ENCODE measurements around the gene FOCAD. TPM values are rescaled to one million over a fixed set of nuclear protein-coding genes. Genes with fewer than 3 reads are reported as not detected.

FOCAD gene
- total and polyA plus RNA-seq, 2 donors = 12.7 to 32.3 TPM

DNA sequence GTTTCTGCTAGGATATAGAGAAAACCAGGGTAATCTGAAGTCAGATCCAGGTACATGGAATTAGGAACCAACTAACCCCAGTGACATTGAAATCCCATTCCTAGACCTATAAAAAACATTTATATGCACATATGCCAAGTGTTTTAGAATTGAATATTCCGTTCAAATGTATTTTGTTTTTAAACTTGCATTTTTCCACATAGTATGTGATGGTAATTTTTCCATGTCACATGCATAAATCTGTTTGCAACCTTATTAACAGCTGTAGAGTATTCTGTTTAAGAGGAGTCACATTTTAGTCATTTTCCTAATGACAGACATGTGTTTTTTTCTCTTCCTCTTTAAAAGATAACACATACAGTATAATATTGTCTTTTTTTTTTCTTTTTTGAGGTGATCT lies 50.2 kb downstream of the FOCAD start:
- Histone ChIP-seq H3K9me3 (ENCODE audit: control insufficient read depth in 2 of 2, insufficient read depth in 1 of 2, low read length in 1 of 2) (no peaks in the 10 kb centered on the region), H3K4me3 (ENCODE audit: low read length in 2 of 2) (no peak overlapping the region), H3K27ac (ENCODE audit: low read depth in 1 of 2, low read length in 1 of 2) (no peak overlapping the region), H3K4me1 (ENCODE audit: control insufficient read depth in 2 of 2, insufficient read depth in 2 of 2, low read length in 2 of 2) (no peaks in the 10 kb centered on the region), H3K36me3 (ENCODE audit: control insufficient read depth in 2 of 2, insufficient read depth in 2 of 2, low read length in 1 of 2) (peaks cover 0 to under 1% of the 10 kb centered on the region in 2 donors), H3K27me3 (ENCODE audit: control insufficient read depth in 2 of 2, insufficient read depth in 1 of 2, low read length in 1 of 2) (no peaks in the 10 kb centered on the region)
- 99% methylated on average over 1 of the region's 1 CpG for WGBS
- no peak for DNase-seq (ENCODE audit: low read depth in 6 of 9, low spot score in 9 of 9)

- peaks cover 0 to 3% of the 10 kb centered on the region in 2 donors for H3K36me3 ChIP-seq (ENCODE audit: control insufficient read depth in 2 of 2, insufficient read depth in 2 of 2, low read length in 1 of 2)
- no peak overlapping the region for H3K4me3 ChIP-seq (ENCODE audit: low read length in 2 of 2)
- 80% methylated on average over 1 of the region's 1 CpG for WGBS
- H3K9me3 ChIP-seq (ENCODE audit: control insufficient read depth in 2 of 2, insufficient read depth in 1 of 2, low read length in 1 of 2) = no peaks in the 10 kb centered on the region
- DNase-seq (ENCODE audit: low read depth in 6 of 9, low spot score in 9 of 9) = no peak
- H3K4me1 ChIP-seq (ENCODE audit: control insufficient read depth in 2 of 2, insufficient read depth in 2 of 2, low read length in 2 of 2) = peaks cover 0 to 3% of the 10 kb centered on the region in 2 donors
- no peaks in the 10 kb centered on the region for H3K27me3 ChIP-seq (ENCODE audit: control insufficient read depth in 2 of 2, insufficient read depth in 1 of 2, low read length in 1 of 2)
- no peak overlapping the region for H3K27ac ChIP-seq (ENCODE audit: low read depth in 1 of 2, low read length in 1 of 2)
Observed at GRCh38 chr9:20740304-20740703, 56.2 kb downstream of the FOCAD start.

DNA sequence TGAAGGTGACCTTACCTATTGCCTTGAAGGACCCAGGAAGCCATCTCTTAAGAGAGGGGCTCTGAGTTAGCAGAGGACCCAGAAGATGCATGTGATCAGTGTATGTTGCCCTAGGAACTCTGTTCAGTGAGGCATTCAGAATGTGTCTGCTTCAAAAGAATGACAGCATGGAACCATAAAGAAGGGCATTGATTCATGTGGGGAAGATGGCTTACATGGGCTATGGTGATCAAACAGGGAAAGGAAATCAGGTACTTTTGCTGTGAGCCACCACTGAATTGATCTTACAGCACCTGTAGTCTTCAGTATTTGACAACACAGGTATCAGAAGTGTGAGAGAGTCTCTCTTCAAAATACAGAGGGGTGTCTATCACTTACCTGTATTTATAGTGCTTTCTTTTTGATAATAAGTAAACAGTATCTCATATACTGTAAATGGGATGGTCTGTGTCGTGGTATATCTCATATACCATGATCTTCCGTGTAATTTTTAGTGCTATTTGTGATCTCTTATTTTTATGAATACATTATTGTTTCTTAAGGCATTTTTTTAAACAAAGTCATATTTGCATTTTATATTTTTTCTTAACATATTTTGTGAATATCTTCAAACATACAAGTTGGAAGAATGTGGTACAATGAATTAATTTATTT lies 57.0 kb downstream of the FOCAD start:
- 97% methylated on average over 2 of the region's 2 CpGs for WGBS
- H3K9me3 ChIP-seq (ENCODE audit: control insufficient read depth in 2 of 2, insufficient read depth in 1 of 2, low read length in 1 of 2) = no peaks in the 10 kb centered on the region
- no peak overlapping the region for H3K27ac ChIP-seq (ENCODE audit: low read depth in 1 of 2, low read length in 1 of 2)
- H3K4me1 ChIP-seq (ENCODE audit: control insufficient read depth in 2 of 2, insufficient read depth in 2 of 2, low read length in 2 of 2) = peaks cover 0 to 3% of the 10 kb centered on the region in 2 donors
- peak in 4 of 9 donors; percentile 5 to 34 (median 15) for DNase-seq (ENCODE audit: low read depth in 6 of 9, low spot score in 9 of 9)
- H3K36me3 ChIP-seq (ENCODE audit: control insufficient read depth in 2 of 2, insufficient read depth in 2 of 2, low read length in 1 of 2) = peaks cover 0 to 3% of the 10 kb centered on the region in 2 donors
- H3K4me3 ChIP-seq (ENCODE audit: low read length in 2 of 2) = no peak overlapping the region
- no peaks in the 10 kb centered on the region for H3K27me3 ChIP-seq (ENCODE audit: control insufficient read depth in 2 of 2, insufficient read depth in 1 of 2, low read length in 1 of 2)

GRCh38 chr9:20742833-20743232 lies 58.8 kb downstream of the FOCAD start:
- no peaks in the 10 kb centered on the region for H3K27me3 ChIP-seq (ENCODE audit: control insufficient read depth in 2 of 2, insufficient read depth in 1 of 2, low read length in 1 of 2)
- H3K27ac ChIP-seq (ENCODE audit: low read depth in 1 of 2, low read length in 1 of 2) = no peak overlapping the region
- H3K4me1 ChIP-seq (ENCODE audit: control insufficient read depth in 2 of 2, insufficient read depth in 2 of 2, low read length in 2 of 2) = peaks cover 0 to 3% of the 10 kb centered on the region in 2 donors
- H3K36me3 ChIP-seq (ENCODE audit: control insufficient read depth in 2 of 2, insufficient read depth in 2 of 2, low read length in 1 of 2) = peaks cover 0 to 3% of the 10 kb centered on the region in 2 donors
- 99% methylated on average over 3 of the region's 3 CpGs for WGBS
- H3K4me3 ChIP-seq (ENCODE audit: low read length in 2 of 2) = no peak overlapping the region
- H3K9me3 ChIP-seq (ENCODE audit: control insufficient read depth in 2 of 2, insufficient read depth in 1 of 2, low read length in 1 of 2) = no peaks in the 10 kb centered on the region
- no peak for DNase-seq (ENCODE audit: low read depth in 6 of 9, low spot score in 9 of 9)

DNA sequence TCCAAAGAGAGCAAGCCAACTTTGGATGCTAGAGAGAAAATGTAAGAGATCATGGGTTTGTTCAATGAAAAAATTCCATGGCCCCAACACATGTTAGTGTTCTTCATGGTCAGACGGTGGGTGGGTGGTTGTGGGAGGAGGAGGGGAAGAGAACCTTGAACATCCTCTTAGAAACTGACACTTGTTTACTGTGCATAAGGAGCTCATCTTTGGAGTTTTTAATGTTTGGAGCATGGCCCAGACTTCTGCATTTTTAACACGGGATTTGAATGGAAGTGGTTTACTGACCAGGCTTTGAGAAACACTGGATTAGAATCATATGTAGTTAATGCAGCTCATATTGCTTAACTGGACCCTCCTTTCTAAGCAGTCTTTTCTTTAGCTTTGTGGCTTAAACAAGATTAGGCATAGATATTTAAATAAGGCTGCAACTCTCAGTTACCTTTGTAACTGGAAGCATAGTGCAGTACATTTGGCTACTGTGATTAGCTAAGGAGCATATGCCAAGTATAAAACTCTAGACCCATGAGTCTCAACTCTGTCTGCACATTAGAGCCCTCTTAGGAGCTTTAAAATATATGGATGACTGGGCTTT lies 60.1 kb downstream of the FOCAD start:
- Histone ChIP-seq H3K36me3 (ENCODE audit: control insufficient read depth in 2 of 2, insufficient read depth in 2 of 2, low read length in 1 of 2) (peaks cover 0 to 3% of the 10 kb centered on the region in 2 donors), H3K4me1 (ENCODE audit: control insufficient read depth in 2 of 2, insufficient read depth in 2 of 2, low read length in 2 of 2) (peaks cover 0 to 3% of the 10 kb centered on the region in 2 donors), H3K4me3 (ENCODE audit: low read length in 2 of 2) (no peak overlapping the region), H3K27ac (ENCODE audit: low read depth in 1 of 2, low read length in 1 of 2) (no peak overlapping the region), H3K27me3 (ENCODE audit: control insufficient read depth in 2 of 2, insufficient read depth in 1 of 2, low read length in 1 of 2) (no peaks in the 10 kb centered on the region), H3K9me3 (ENCODE audit: control insufficient read depth in 2 of 2, insufficient read depth in 1 of 2, low read length in 1 of 2) (no peaks in the 10 kb centered on the region)
- DNase-seq (ENCODE audit: low read depth in 6 of 9, low spot score in 9 of 9) = no peak
- 85% methylated on average over 2 of the region's 2 CpGs for WGBS

DNA sequence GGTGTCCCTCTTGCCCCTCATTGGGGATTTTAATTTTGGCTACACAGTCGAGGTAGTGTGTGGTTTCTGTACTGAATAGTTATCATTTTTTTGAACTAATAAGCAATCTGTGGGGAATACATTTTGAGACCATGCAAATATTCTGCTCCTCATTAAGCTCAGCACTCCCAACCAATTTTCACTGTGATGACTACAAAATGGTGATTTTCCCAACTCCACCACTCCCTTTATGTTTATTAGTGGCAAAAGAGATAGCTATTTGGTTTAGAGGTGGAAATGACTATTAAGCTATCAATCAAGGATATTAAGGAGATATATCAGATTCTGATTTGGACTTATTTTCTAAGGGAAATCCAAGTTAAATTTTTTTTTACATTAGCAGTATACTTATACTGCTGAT lies 62.9 kb downstream of the FOCAD start:
- WGBS = 93% methylated on average over 1 of the region's 1 CpG

GRCh38 chr9:20749496-20750198 lies 65.6 kb downstream of the FOCAD start:
- Histone ChIP-seq H3K4me3 (ENCODE audit: low read length in 2 of 2) (no peak overlapping the region), H3K27me3 (ENCODE audit: control insufficient read depth in 2 of 2, insufficient read depth in 1 of 2, low read length in 1 of 2) (no peaks in the 10 kb centered on the region), H3K9me3 (ENCODE audit: control insufficient read depth in 2 of 2, insufficient read depth in 1 of 2, low read length in 1 of 2) (no peaks in the 10 kb centered on the region), H3K36me3 (ENCODE audit: control insufficient read depth in 2 of 2, insufficient read depth in 2 of 2, low read length in 1 of 2) (no peaks in the 10 kb centered on the region), H3K4me1 (ENCODE audit: control insufficient read depth in 2 of 2, insufficient read depth in 2 of 2, low read length in 2 of 2) (no peaks in the 10 kb centered on the region), H3K27ac (ENCODE audit: low read depth in 1 of 2, low read length in 1 of 2) (no peak overlapping the region)
- WGBS = 93% methylated on average over 1 of the region's 1 CpG
- DNase-seq (ENCODE audit: low read depth in 6 of 9, low spot score in 9 of 9) = no peak

More for the DNA sequence above, 62.9 kb downstream of the FOCAD start:
- no peak for DNase-seq (ENCODE audit: low read depth in 6 of 9, low spot score in 9 of 9)
- Histone ChIP-seq H3K27me3 (ENCODE audit: control insufficient read depth in 2 of 2, insufficient read depth in 1 of 2, low read length in 1 of 2) (no peaks in the 10 kb centered on the region), H3K27ac (ENCODE audit: low read depth in 1 of 2, low read length in 1 of 2) (no peak overlapping the region), H3K36me3 (ENCODE audit: control insufficient read depth in 2 of 2, insufficient read depth in 2 of 2, low read length in 1 of 2) (peaks cover 0 to 3% of the 10 kb centered on the region in 2 donors), H3K4me3 (ENCODE audit: low read length in 2 of 2) (no peak overlapping the region), H3K9me3 (ENCODE audit: control insufficient read depth in 2 of 2, insufficient read depth in 1 of 2, low read length in 1 of 2) (no peaks in the 10 kb centered on the region), H3K4me1 (ENCODE audit: control insufficient read depth in 2 of 2, insufficient read depth in 2 of 2, low read length in 2 of 2) (no peaks in the 10 kb centered on the region)

DNA sequence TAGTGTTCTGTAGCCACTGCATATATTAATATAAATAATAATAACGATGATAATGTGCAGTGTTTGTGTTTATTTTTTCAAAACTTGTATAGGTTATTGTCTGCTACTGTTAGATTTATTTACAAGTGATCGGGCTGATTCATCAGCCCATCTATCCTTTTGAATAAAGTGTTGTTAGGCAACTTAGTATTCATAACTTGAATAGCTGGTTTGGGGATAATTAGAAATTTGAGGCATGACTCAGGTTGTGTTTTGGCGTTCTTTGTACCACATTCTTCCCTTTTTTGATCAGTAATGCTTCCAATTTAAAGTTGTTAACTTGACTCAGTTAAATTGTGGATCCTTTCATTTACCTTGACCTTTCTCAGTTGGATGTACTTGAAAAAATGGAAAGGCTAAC lies 69.7 kb downstream of the FOCAD start:
- Histone ChIP-seq H3K36me3 (ENCODE audit: control insufficient read depth in 2 of 2, insufficient read depth in 2 of 2, low read length in 1 of 2) (peaks cover 0 to 3% of the 10 kb centered on the region in 2 donors), H3K4me1 (ENCODE audit: control insufficient read depth in 2 of 2, insufficient read depth in 2 of 2, low read length in 2 of 2) (no peaks in the 10 kb centered on the region), H3K27me3 (ENCODE audit: control insufficient read depth in 2 of 2, insufficient read depth in 1 of 2, low read length in 1 of 2) (no peaks in the 10 kb centered on the region), H3K4me3 (ENCODE audit: low read length in 2 of 2) (no peak overlapping the region), H3K27ac (ENCODE audit: low read depth in 1 of 2, low read length in 1 of 2) (no peak overlapping the region), H3K9me3 (ENCODE audit: control insufficient read depth in 2 of 2, insufficient read depth in 1 of 2, low read length in 1 of 2) (no peaks in the 10 kb centered on the region)
- no peak for DNase-seq (ENCODE audit: low read depth in 6 of 9, low spot score in 9 of 9)
- WGBS = 97% methylated on average over 3 of the region's 3 CpGs

GRCh38 chr9:20754556-20754955 lies 70.5 kb downstream of the FOCAD start:
- Histone ChIP-seq H3K27me3 (ENCODE audit: control insufficient read depth in 2 of 2, insufficient read depth in 1 of 2, low read length in 1 of 2) (no peaks in the 10 kb centered on the region), H3K4me3 (ENCODE audit: low read length in 2 of 2) (no peak overlapping the region), H3K9me3 (ENCODE audit: control insufficient read depth in 2 of 2, insufficient read depth in 1 of 2, low read length in 1 of 2) (no peaks in the 10 kb centered on the region), H3K4me1 (ENCODE audit: control insufficient read depth in 2 of 2, insufficient read depth in 2 of 2, low read length in 2 of 2) (no peaks in the 10 kb centered on the region), H3K27ac (ENCODE audit: low read depth in 1 of 2, low read length in 1 of 2) (no peak overlapping the region), H3K36me3 (ENCODE audit: control insufficient read depth in 2 of 2, insufficient read depth in 2 of 2, low read length in 1 of 2) (peaks cover 0 to 3% of the 10 kb centered on the region in 2 donors)
- DNase-seq (ENCODE audit: low read depth in 6 of 9, low spot score in 9 of 9) = no peak
- over 99% methylated on average over 2 of the region's 2 CpGs for WGBS

Data from thymus (tissue), 11 donors.